Upper lobe of left lung (tissue), 6 donors: ENCODE data around the gene KDM4B. TPM values are rescaled to one million over a fixed set of nuclear protein-coding genes. Genes with fewer than 3 reads are reported as not detected.

Source experiments
- ATAC-seq, 2 donors: fragments of 200-7000 bp; cut with Tn5 transposase; one replicate each; pipeline ENCODE4 v1.9.1; 2022; ENCODE audit warnings: mild to moderate bottlenecking in 2 of 2, moderate library complexity in 2 of 2; ENCODE audit not compliant: low FRiP score in 2 of 2
- DNase-seq, 2 donors: peaks; one replicate each; pipeline ENCODE4 v3.0.0-alpha.2; 2019 to 2020
- H3K27ac ChIP-seq, 4 donors: fragments of 200-600 bp; sonication (generic); one replicate each; pipeline ENCODE4 v1.5.1; 2016 to 2019
- H3K27me3 ChIP-seq, 4 donors: fragments of 200-600 bp; sonication (generic); one replicate each; pipeline ENCODE4 v1.5.1; 2017 to 2019
- H3K36me3 ChIP-seq, 4 donors: fragments of 200-600 bp; sonication (generic); one replicate each; pipeline ENCODE4 v1.5.1; 2016 to 2019
- H3K4me1 ChIP-seq, 4 donors: fragments of 200-600 bp; sonication (generic); one replicate each; pipeline ENCODE4 v1.5.1; 2018 to 2019
- H3K4me3 ChIP-seq, 4 donors: fragments of 200-600 bp; sonication (generic); one replicate each; pipeline ENCODE4 v1.5.1; 2017 to 2019; ENCODE audit warnings: mild to moderate bottlenecking in 2 of 4, moderate library complexity in 1 of 4
- H3K9me3 ChIP-seq, 4 donors: fragments of 200-600 bp; sonication (generic); one replicate each; pipeline ENCODE4 v1.5.1; 2018 to 2019
- EP300 ChIP-seq, 4 donors: sonication (generic); formaldehyde crosslinking; IDR thresholded peaks; one replicate each; pipeline ENCODE4 v1.5.1; 2017; ENCODE audit warnings: antibody characterized with exemption in 4 of 4, control low read depth in 2 of 4
- POLR2A ChIP-seq, 4 donors: fragments of 450-650 bp; IDR thresholded peaks; one replicate each; pipeline ENCODE4 v1.5.1; 2016 to 2017; ENCODE audit warnings: antibody characterized with exemption in 4 of 4, mild to moderate bottlenecking in 2 of 4
- POLR2AphosphoS5 ChIP-seq, 2 donors: sonication (generic); formaldehyde crosslinking; IDR thresholded peaks; one replicate each; pipeline ENCODE4 v1.5.1; 2017; ENCODE audit warnings: antibody characterized with exemption in 2 of 2
- WGBS, 2 donors: methylation state at CpG; one replicate each; pipeline ENCODE4 v1.1.5; 2017 to 2018; 5-methylcytosine and 5-hydroxymethylcytosine counted together
- total RNA-seq, 6 donors: library from RNA; depleted of rRNA in 4 of 6; stranded (reverse); fragments of >200 nt in 4 of 6; gene quantifications; one replicate each; pipeline versions ENCODE4 v1.1.0 to v1.2.1, GENCODE V29; 2016 to 2021
- TF ChIP-seq, protein P1 (sequence below), 6 experiments: fragments of 450-650 bp in 4 of 6; fragments of 200-600 bp in 2 of 6; sonication (generic) in 2 of 6; IDR thresholded peaks; one replicate each; pipeline ENCODE4 v1.5.1; 2016 to 2019; ENCODE audit warnings: antibody characterized with exemption in 6 of 6
- donor health status: DM: no; HTN: no; CAD: no; lungs with moderate emphysema.
- donor health status: DM: no; HTN: yes; CAD: no; lungs with severe emphysema.

KDM4B gene
- total RNA-seq, 6 donors from 2014 or later = 28.1 to 112 (median 38.2) TPM

DNA sequence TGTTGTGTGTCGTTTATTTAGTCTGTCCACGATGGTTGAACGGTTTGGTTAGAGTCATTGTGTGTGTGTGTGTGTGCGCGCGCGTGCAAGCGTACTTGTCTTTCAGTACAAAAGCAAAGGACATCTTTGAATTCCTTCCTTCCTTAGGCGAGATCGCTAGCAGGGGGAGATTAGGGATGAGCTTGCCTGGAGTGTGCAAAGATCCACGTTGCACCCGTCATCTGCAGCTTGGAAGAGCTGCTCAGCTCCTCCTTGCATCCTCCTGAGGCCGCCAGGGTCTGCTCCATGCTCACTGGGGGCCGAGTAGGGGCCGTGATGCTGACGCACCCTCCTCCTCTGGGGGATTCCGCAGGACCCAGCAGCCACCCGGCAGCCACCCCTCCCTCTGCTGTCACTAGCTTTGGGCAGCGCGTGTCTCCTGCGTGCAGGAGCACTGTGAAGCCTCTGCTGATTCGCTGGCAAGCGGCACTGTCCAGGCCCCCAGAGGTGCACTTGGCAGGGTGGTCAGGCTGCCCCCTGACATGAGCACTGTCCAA, 137.3 kb downstream of the KDM4B start:
- DNase-seq = peak in 1 of 2 donors; percentile 57
- no peak overlapping the region for H3K27ac ChIP-seq
- no peak for ATAC-seq
- peaks cover 2 to 16% (median 8%) of the 10 kb centered on the region in 4 donors for H3K4me1 ChIP-seq
- whole genome bisulfite sequencing, 2 donors = 89 to 91% methylated on average over 14 to 22 of the region's 23 CpGs
- TF ChIP-seq EP300 (IDR thresholded peaks at IDR 0.05) (no peak), POLR2AphosphoS5 (IDR thresholded peaks at IDR 0.05) (no peak), POLR2A (IDR thresholded peaks at IDR 0.05) (no peak)
- TF ChIP-seq, protein P1, sequence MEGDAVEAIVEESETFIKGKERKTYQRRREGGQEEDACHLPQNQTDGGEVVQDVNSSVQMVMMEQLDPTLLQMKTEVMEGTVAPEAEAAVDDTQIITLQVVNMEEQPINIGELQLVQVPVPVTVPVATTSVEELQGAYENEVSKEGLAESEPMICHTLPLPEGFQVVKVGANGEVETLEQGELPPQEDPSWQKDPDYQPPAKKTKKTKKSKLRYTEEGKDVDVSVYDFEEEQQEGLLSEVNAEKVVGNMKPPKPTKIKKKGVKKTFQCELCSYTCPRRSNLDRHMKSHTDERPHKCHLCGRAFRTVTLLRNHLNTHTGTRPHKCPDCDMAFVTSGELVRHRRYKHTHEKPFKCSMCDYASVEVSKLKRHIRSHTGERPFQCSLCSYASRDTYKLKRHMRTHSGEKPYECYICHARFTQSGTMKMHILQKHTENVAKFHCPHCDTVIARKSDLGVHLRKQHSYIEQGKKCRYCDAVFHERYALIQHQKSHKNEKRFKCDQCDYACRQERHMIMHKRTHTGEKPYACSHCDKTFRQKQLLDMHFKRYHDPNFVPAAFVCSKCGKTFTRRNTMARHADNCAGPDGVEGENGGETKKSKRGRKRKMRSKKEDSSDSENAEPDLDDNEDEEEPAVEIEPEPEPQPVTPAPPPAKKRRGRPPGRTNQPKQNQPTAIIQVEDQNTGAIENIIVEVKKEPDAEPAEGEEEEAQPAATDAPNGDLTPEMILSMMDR (IDR thresholded peaks at IDR 0.05) = no peak
- H3K36me3 ChIP-seq = peaks cover 0 to 56% (median 25%) of the 10 kb centered on the region in 4 donors
- no peaks in the 10 kb centered on the region for H3K9me3 ChIP-seq
- H3K4me3 ChIP-seq = no peak overlapping the region
- no peaks in the 10 kb centered on the region for H3K27me3 ChIP-seq

DNA sequence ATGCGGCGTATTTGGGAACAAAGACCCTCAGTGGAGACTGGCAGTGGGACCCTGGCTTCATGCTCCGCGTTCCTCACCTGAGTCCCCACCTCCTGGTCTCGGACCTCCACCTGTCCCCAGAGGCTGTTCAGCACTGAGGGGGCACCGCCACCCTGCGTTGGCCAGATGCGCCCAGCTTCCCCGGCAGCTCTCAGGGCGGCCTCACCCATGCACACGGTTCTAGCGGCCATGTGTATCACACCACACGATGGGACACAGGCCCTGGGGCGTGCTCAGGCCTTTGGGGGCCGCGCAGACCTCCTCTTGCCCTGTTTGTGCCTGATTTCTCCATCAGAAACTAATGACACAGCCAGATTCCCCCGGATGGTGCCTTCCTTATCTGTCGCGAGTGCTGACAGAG, 138.1 kb downstream of the KDM4B start:
- Histone ChIP-seq H3K4me3 (no peak overlapping the region), H3K4me1 (peaks cover 2 to 16% (median 8%) of the 10 kb centered on the region in 4 donors), H3K27ac (no peak overlapping the region), H3K9me3 (no peaks in the 10 kb centered on the region), H3K27me3 (no peaks in the 10 kb centered on the region), H3K36me3 (peaks cover 0 to 64% (median 31%) of the 10 kb centered on the region in 4 donors)
- ATAC-seq (no peak), DNase-seq (peak in 1 of 2 donors; percentile 76)
- TF ChIP-seq, protein P1 (IDR thresholded peaks at IDR 0.05) = no peak
- TF ChIP-seq POLR2AphosphoS5 (IDR thresholded peaks at IDR 0.05) (no peak), POLR2A (IDR thresholded peaks at IDR 0.05) (no peak), EP300 (IDR thresholded peaks at IDR 0.05) (no peak)
- WGBS, 2 donors = 93% methylated on average over 19 of the region's 19 CpGs

DNA sequence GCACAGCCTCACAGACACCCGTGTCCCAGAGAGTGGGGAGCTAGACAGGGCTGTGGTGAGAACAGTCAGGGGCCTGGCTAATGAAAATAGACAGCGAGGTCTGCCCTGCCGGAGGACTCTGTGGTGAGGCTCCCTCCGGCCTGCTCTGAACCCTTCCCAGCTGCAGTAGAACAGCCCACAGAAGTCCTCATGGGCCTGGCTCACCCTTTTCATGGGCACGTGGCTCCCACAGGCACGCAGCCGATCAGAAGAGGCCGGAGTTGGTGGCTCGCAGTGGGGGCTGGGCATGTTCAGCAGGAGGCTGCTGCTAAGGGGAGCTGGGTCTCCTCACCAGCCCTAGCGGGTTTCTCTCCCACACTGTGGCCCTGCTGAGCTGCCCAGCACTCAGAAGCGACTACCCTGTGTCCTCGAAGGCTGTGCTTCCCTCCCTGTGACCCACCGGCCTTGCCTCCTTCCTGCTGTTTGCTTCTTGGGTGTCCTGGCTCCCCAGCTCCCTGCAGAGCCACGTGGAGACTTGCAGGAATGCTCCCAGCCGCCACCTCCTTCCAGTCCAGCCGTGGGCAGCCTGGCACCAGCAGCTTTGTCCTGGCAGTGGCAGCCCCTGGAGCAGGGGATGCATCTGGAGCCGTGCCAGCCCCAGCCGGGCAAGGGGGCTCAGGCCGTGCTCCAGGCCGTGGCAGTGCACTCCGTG, 138.7 kb downstream of the KDM4B start:
- H3K27ac ChIP-seq = no peak overlapping the region
- peak in 1 of 2 donors; percentile 78 for DNase-seq
- H3K4me3 ChIP-seq = no peak overlapping the region
- H3K27me3 ChIP-seq = no peaks in the 10 kb centered on the region
- ATAC-seq = no peak
- peaks cover 2 to 70% (median 37%) of the 10 kb centered on the region in 4 donors for H3K36me3 ChIP-seq
- H3K4me1 ChIP-seq = peaks cover 2 to 14% (median 7%) of the 10 kb centered on the region in 4 donors
- 74 to 88% methylated on average over 5 to 21 of the region's 21 CpGs for WGBS, 2 donors
- no peaks in the 10 kb centered on the region for H3K9me3 ChIP-seq
- TF ChIP-seq POLR2A (IDR thresholded peaks at IDR 0.05) = no peak
- no peak for TF ChIP-seq EP300 (IDR thresholded peaks at IDR 0.05)
- TF ChIP-seq, protein P1 (IDR thresholded peaks at IDR 0.05) = no peak
- no peak for TF ChIP-seq POLR2AphosphoS5 (IDR thresholded peaks at IDR 0.05)

DNA sequence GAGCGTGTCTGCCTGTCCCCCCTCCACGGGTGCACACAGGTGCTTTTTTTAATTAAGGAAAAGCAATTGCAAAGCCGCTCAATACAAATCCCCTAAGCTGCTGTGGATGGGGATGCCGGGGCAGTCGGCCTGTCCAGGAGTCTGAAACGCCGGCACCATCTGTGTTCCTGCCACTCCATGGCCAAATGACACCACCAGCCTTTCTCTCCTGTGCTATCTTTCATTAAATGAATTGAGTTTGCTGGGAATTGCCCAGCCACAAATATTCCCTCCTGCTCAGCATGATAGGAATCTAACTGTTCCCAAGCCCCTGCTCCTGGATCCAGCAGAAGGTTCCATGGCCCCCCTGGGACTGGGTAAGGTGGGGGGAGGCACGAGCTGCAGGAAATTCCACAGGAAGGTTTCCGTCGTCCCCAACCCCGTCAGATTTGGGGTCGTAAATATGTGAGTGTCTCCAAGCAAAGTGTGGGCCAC, 139.2 kb downstream of the KDM4B start:
- Histone ChIP-seq H3K27me3 (no peaks in the 10 kb centered on the region), H3K27ac (no peak overlapping the region), H3K36me3 (peaks cover 4 to 73% (median 43%) of the 10 kb centered on the region in 4 donors), H3K4me3 (no peak overlapping the region), H3K9me3 (no peaks in the 10 kb centered on the region), H3K4me1 (peaks cover 0 to 8% (median 2%) of the 10 kb centered on the region in 4 donors)
- DNase-seq (no peak), ATAC-seq (no peak)
- WGBS, 2 donors = 86 to 94% methylated on average over 11 to 12 of the region's 12 CpGs
- TF ChIP-seq EP300 (IDR thresholded peaks at IDR 0.05) = no peak
- TF ChIP-seq, protein P1 (IDR thresholded peaks at IDR 0.05) = no peak
- TF ChIP-seq POLR2AphosphoS5 (IDR thresholded peaks at IDR 0.05) = no peak
- no peak for TF ChIP-seq POLR2A (IDR thresholded peaks at IDR 0.05)
